Hepatocyte (in vitro differentiated cells): ENCODE measurements around the gene SMIM44. TPM values are rescaled to one million over a fixed set of nuclear protein-coding genes. Genes with fewer than 3 reads are reported as not detected.
"Not testable (repeated sequence)": the region's sequence is repeated elsewhere in the genome, so short reads cannot be mapped to it uniquely, and the experiment has no call there.

ENCODE experiments used
- DNase-seq: peaks from one replicate; pipeline ENCODE4 v3.0.0-alpha.2; 2016; ENCODE audit warnings: low spot score
- H2AFZ ChIP-seq: fragments of 200-600 bp; sonication (generic); 2 replicates; pipeline ENCODE4 v1.6.0; 2016; ENCODE audit warnings: antibody characterized with exemption, mild to moderate bottlenecking
- H3K27ac ChIP-seq: fragments of 200-600 bp; sonication (generic); 2 replicates; pipeline ENCODE4 v1.5.1; 2016; ENCODE audit warnings: mild to moderate bottlenecking
- H3K27me3 ChIP-seq: fragments of 200-600 bp; sonication (generic); 2 replicates; pipeline ENCODE4 v1.6.1; 2016
- H3K36me3 ChIP-seq: fragments of 200-600 bp; sonication (generic); replicated peaks from 2 replicates; pipeline ENCODE4 v1.5.1; 2016; ENCODE audit warnings: low read depth; ENCODE audit not compliant: insufficient read depth
- H3K4me1 ChIP-seq: fragments of 200-600 bp; sonication (generic); 2 replicates; pipeline ENCODE4 v1.5.1; 2016; ENCODE audit warnings: mild to moderate bottlenecking, moderate library complexity; ENCODE audit not compliant: insufficient read depth
- H3K4me2 ChIP-seq: fragments of 200-600 bp; sonication (generic); 2 replicates; pipeline ENCODE4 v1.6.0; 2016
- H3K4me3 ChIP-seq: fragments of 200-600 bp; sonication (generic); 2 replicates; pipeline ENCODE4 v1.5.1; 2016; ENCODE audit warnings: mild to moderate bottlenecking
- H3K79me2 ChIP-seq: fragments of 200-600 bp; sonication (generic); 2 replicates; pipeline ENCODE4 v1.6.0; 2017; ENCODE audit warnings: mild to moderate bottlenecking
- H3K9me2 ChIP-seq: fragments of 200-600 bp; sonication (generic); replicated peaks from 2 replicates; pipeline ENCODE4 v1.6.0; 2017; ENCODE audit warnings: mild to moderate bottlenecking; ENCODE audit not compliant: insufficient read depth
- H3K9me3 ChIP-seq: fragments of 200-600 bp; sonication (generic); 2 replicates; pipeline ENCODE4 v1.5.1; 2016; ENCODE audit warnings: low read depth, mild to moderate bottlenecking
- H4K20me1 ChIP-seq: fragments of 200-600 bp; sonication (generic); 2 replicates; pipeline ENCODE4 v1.6.0; 2016; ENCODE audit warnings: mild to moderate bottlenecking; ENCODE audit not compliant: insufficient read depth, poor library complexity, severe bottlenecking
- CTCF ChIP-seq: fragments of 200-600 bp; sonication (generic); IDR thresholded peaks from 2 replicates; pipeline ENCODE4 v1.5.1; 2016; ENCODE audit warnings: antibody characterized with exemption, mild to moderate bottlenecking; ENCODE audit not compliant: poor library complexity
- EZH2 ChIP-seq: fragments of 200-600 bp; sonication (generic); IDR thresholded peaks from 2 replicates; pipeline ENCODE4 v1.6.1; 2016; ENCODE audit warnings: antibody characterized with exemption, mild to moderate bottlenecking, borderline replicate concordance
- EZH2phosphoT487 ChIP-seq: fragments of 200-600 bp; sonication (generic); IDR thresholded peaks from one replicate; pipeline ENCODE4 v1.6.1; 2018; ENCODE audit warnings: antibody characterized with exemption, mild to moderate bottlenecking, low read depth, moderate library complexity; ENCODE audit not compliant: unreplicated experiment, severe bottlenecking
- WGBS: methylation state at CpG from one replicate; pipeline ENCODE4 v1.1.6; 2016; ENCODE audit warnings: low lambda C conversion rate; ENCODE audit errors: missing lambda C conversion rate; 5-methylcytosine and 5-hydroxymethylcytosine counted together
- polyA plus RNA-seq: library from polyadenylated mRNA; unstranded; fragments of >200 nt; fragmentation: Nextera tagmentation; extraction: Ambion mirVana; gene quantifications from 2 replicates; pipeline ENCODE4 v1.2.1, GENCODE V29; 2016
- total RNA-seq: library from RNA; depleted of rRNA; stranded (reverse); fragments of >200 nt; gene quantifications from 2 replicates; pipeline ENCODE4 v1.2.3, GENCODE V29; 2014

The SMIM44 gene
- total and polyA plus RNA-seq, 2 experiments from 2014 or later = not detected

DNA sequence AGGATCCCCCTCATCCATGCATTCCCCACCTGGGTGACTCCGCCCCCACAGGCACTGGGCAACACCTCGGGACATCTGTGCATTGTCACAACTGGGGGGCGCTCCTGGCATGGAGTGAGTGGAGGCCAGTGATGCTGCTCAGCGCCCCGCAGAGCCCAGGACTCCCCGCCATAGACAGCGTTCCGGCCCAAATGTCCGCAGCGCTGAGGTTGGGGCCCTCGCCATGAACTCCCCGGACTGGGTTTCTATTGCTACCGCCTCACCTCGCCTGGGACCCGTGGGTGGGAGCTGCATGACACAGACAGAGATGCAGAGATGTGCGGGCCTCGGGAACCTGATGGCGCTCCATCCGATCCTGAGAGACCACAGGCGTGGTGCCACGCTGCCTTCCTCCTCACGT is 27.5 kb upstream of the SMIM44 start:
- no peaks in the 10 kb centered on the region for H3K9me2 ChIP-seq
- H3K36me3 ChIP-seq = no peaks in the 10 kb centered on the region
- H3K79me2 ChIP-seq = peaks cover 95% of the 10 kb centered on the region
- 91% methylated on average over 19 of the region's 22 CpGs for WGBS
- H3K9me3 ChIP-seq = no peaks in the 10 kb centered on the region
- H3K4me3 ChIP-seq = no peak overlapping the region
- no peak for DNase-seq
- H3K27ac ChIP-seq = no peak overlapping the region
- no peak for TF ChIP-seq EZH2
- no peak for TF ChIP-seq CTCF
- no peak for TF ChIP-seq EZH2phosphoT487
- H2AFZ ChIP-seq = no peak overlapping the region
- H3K27me3 ChIP-seq = no peaks in the 10 kb centered on the region
- peaks cover 81% of the 10 kb centered on the region for H4K20me1 ChIP-seq
- H3K4me1 ChIP-seq = peaks cover 10% of the 10 kb centered on the region
- H3K4me2 ChIP-seq = no peak overlapping the region

- Histone ChIP-seq H2AFZ (no peak overlapping the region), H3K9me3 (no peaks in the 10 kb centered on the region), H3K4me1 (peaks cover 10% of the 10 kb centered on the region), H3K9me2 (no peaks in the 10 kb centered on the region), H3K4me3 (no peak overlapping the region), H4K20me1 (peaks cover 70% of the 10 kb centered on the region), H3K27ac (no peak overlapping the region), H3K79me2 (peaks cover 84% of the 10 kb centered on the region), H3K4me2 (no peak overlapping the region), H3K36me3 (no peaks in the 10 kb centered on the region), H3K27me3 (no peaks in the 10 kb centered on the region)
- TF ChIP-seq CTCF (no peak), EZH2 (no peak), EZH2phosphoT487 (no peak)
- no peak for DNase-seq
- WGBS = 91% methylated on average over 15 of the region's 15 CpGs
These were observed 26.3 kb upstream of the SMIM44 start for GRCh38 chr19:3509566-3509989.

DNA sequence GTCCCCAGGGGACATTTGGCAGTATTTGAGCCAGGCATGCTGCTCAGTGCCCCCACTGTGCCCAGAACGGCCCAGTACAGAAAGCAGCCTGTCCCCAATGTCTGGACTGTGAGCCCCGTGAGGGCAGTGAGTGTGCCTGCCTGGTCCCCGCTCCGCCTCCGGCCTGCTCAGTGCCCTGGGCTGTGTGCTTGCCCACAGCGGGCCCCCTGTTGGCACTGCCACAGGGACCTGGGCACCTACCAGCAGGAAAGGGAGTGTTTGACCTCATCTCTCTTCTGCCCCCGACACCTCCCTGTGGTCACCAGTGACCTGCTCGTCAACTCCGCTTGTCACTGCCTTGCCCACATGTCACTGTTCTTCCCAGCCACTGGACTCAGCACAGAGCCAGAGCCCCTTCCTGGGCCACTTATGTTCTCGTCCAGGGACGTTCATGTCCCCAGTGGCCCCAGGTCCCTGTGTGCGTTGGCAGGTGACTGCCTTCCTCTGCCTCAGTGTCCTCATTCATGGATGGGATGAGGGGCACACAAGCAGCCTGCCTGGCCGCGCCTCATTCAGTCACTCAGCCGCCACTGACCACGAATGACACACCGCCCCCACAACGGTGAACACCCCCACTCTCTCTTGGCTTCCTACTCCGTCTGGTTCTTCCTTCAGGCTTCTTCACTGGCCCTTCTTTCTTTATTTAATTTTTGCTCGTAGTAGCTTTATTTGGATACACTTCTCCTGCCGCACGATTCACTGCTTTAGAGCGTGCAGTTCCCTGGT is 25.7 kb upstream of the SMIM44 start:
- no peaks in the 10 kb centered on the region for H3K9me3 ChIP-seq
- H3K36me3 ChIP-seq = no peaks in the 10 kb centered on the region
- H2AFZ ChIP-seq = no peak overlapping the region
- WGBS = 94% methylated on average over 23 of the region's 23 CpGs
- DNase-seq = no peak
- H3K4me1 ChIP-seq = peaks cover 10% of the 10 kb centered on the region
- no peak overlapping the region for H3K27ac ChIP-seq
- H3K4me2 ChIP-seq = peak overlapping the region; percentile 96
- H3K79me2 ChIP-seq = peaks cover 77% of the 10 kb centered on the region
- H3K9me2 ChIP-seq = no peaks in the 10 kb centered on the region
- TF ChIP-seq EZH2 (no peak), EZH2phosphoT487 (no peak)
- no peaks in the 10 kb centered on the region for H3K27me3 ChIP-seq
- no peak overlapping the region for H3K4me3 ChIP-seq
- H4K20me1 ChIP-seq = peaks cover 64% of the 10 kb centered on the region

GRCh38 chr19:3508121-3508661 is 24.9 kb upstream of the SMIM44 start:
- H3K9me2 ChIP-seq, H3K9me3 ChIP-seq, DNase-seq, H2AFZ ChIP-seq, H3K36me3 ChIP-seq, H3K27me3 ChIP-seq: not testable (repeated sequence)
- H3K4me2 ChIP-seq = peak overlapping the region; percentile 96
- H3K27ac ChIP-seq = peak overlapping the region; percentile 85
- H3K4me1 ChIP-seq = peaks cover 10% of the 10 kb centered on the region
- WGBS = 86% methylated on average over 16 of the region's 18 CpGs
- peak overlapping the region; percentile 94 for H3K4me3 ChIP-seq
- H3K79me2 ChIP-seq = peaks cover 70% of the 10 kb centered on the region
- peaks cover 56% of the 10 kb centered on the region for H4K20me1 ChIP-seq
